Spleen (tissue), 7 donors: ENCODE results near the gene EID1.

Source experiments
- CTCF ChIP-seq, 11 experiments: fragments of 200-600 bp in 7 of 11; fragments of 450-650 bp in 4 of 11; sonication (generic) in 4 of 11; IDR thresholded peaks in 8 of 11; conservative IDR thresholded peaks in 3 of 11; 1 replicate in 7 of 11; 2 replicates in 4 of 11; pipeline versions ENCODE4 v1.4.0 to v1.8.0; 2016 to 2021; ENCODE audit warnings: antibody characterized with exemption in 11 of 11, inconsistent platforms in 4 of 11, mild to moderate bottlenecking in 1 of 11
- POLR2A ChIP-seq, 3 donors: fragments of 450-650 bp; IDR thresholded peaks; one replicate each; pipeline ENCODE4 v1.5.1; 2017; ENCODE audit warnings: antibody characterized with exemption in 3 of 3, mild to moderate bottlenecking in 1 of 3
- POLR2AphosphoS5 ChIP-seq, 3 donors: sonication (generic); formaldehyde crosslinking; IDR thresholded peaks; one replicate each; pipeline ENCODE4 v1.5.1; 2017; ENCODE audit warnings: antibody characterized with exemption in 3 of 3
- donor health status: DM: no; HTN: no; CAD: no; lungs with moderate emphysema.
- donor health status: DM: no; HTN: no; CAD: no.
- donor health status: DM: no; HTN: no; CAD: no.

DNA sequence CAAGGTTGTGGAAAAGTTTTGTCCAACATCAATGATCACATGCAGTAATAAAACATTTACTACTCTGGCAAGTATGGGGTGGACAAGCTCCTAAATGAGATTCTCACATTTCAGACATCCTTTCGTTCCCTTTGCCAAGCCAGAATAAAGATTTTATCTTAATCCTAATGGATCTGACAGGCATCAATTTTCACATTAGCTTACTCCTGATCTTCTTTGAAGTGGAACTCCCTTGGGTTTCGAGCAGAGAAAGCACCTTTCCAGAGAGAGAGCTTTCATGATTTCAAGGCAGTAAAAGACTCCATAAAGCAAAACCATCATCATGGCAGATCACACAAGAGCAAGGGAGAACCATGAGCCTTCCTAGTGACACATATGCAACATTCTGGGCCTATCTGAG, 27.3 kb upstream of the EID1 start:
- TF ChIP-seq POLR2AphosphoS5 (IDR thresholded peaks at IDR 0.05) = no peak
- TF ChIP-seq CTCF (IDR thresholded peaks at IDR 0.05 in 8 of 11, conservative IDR thresholded peaks at IDR 0.05 in 3 of 11) = no peak
- no peak for TF ChIP-seq POLR2A (IDR thresholded peaks at IDR 0.05)
